Hepatocyte (in vitro differentiated cells): ENCODE data around the gene NABP2. TPM values are rescaled to one million over a fixed set of nuclear protein-coding genes. Genes with fewer than 3 reads are reported as not detected.

Experiments used
- DNase-seq: peaks from one replicate; pipeline ENCODE4 v3.0.0-alpha.2; 2016; ENCODE audit warnings: low spot score
- H2AFZ ChIP-seq: fragments of 200-600 bp; sonication (generic); 2 replicates; pipeline ENCODE4 v1.6.0; 2016; ENCODE audit warnings: antibody characterized with exemption, mild to moderate bottlenecking
- H3K27ac ChIP-seq: fragments of 200-600 bp; sonication (generic); 2 replicates; pipeline ENCODE4 v1.5.1; 2016; ENCODE audit warnings: mild to moderate bottlenecking
- H3K27me3 ChIP-seq: fragments of 200-600 bp; sonication (generic); 2 replicates; pipeline ENCODE4 v1.6.1; 2016
- H3K36me3 ChIP-seq: fragments of 200-600 bp; sonication (generic); replicated peaks from 2 replicates; pipeline ENCODE4 v1.5.1; 2016; ENCODE audit warnings: low read depth; ENCODE audit not compliant: insufficient read depth
- H3K4me1 ChIP-seq: fragments of 200-600 bp; sonication (generic); 2 replicates; pipeline ENCODE4 v1.5.1; 2016; ENCODE audit warnings: mild to moderate bottlenecking, moderate library complexity; ENCODE audit not compliant: insufficient read depth
- H3K4me2 ChIP-seq: fragments of 200-600 bp; sonication (generic); 2 replicates; pipeline ENCODE4 v1.6.0; 2016
- H3K4me3 ChIP-seq: fragments of 200-600 bp; sonication (generic); 2 replicates; pipeline ENCODE4 v1.5.1; 2016; ENCODE audit warnings: mild to moderate bottlenecking
- H3K79me2 ChIP-seq: fragments of 200-600 bp; sonication (generic); 2 replicates; pipeline ENCODE4 v1.6.0; 2017; ENCODE audit warnings: mild to moderate bottlenecking
- H3K9me2 ChIP-seq: fragments of 200-600 bp; sonication (generic); replicated peaks from 2 replicates; pipeline ENCODE4 v1.6.0; 2017; ENCODE audit warnings: mild to moderate bottlenecking; ENCODE audit not compliant: insufficient read depth
- H3K9me3 ChIP-seq: fragments of 200-600 bp; sonication (generic); 2 replicates; pipeline ENCODE4 v1.5.1; 2016; ENCODE audit warnings: low read depth, mild to moderate bottlenecking
- H4K20me1 ChIP-seq: fragments of 200-600 bp; sonication (generic); 2 replicates; pipeline ENCODE4 v1.6.0; 2016; ENCODE audit warnings: mild to moderate bottlenecking; ENCODE audit not compliant: insufficient read depth, poor library complexity, severe bottlenecking
- EZH2 ChIP-seq: fragments of 200-600 bp; sonication (generic); IDR thresholded peaks from 2 replicates; pipeline ENCODE4 v1.6.1; 2016; ENCODE audit warnings: antibody characterized with exemption, mild to moderate bottlenecking, borderline replicate concordance
- EZH2phosphoT487 ChIP-seq: fragments of 200-600 bp; sonication (generic); IDR thresholded peaks from one replicate; pipeline ENCODE4 v1.6.1; 2018; ENCODE audit warnings: antibody characterized with exemption, mild to moderate bottlenecking, low read depth, moderate library complexity; ENCODE audit not compliant: unreplicated experiment, severe bottlenecking
- WGBS: methylation state at CpG from one replicate; pipeline ENCODE4 v1.1.6; 2016; ENCODE audit warnings: low lambda C conversion rate; ENCODE audit errors: missing lambda C conversion rate; 5-methylcytosine and 5-hydroxymethylcytosine counted together
- polyA plus RNA-seq: library from polyadenylated mRNA; unstranded; fragments of >200 nt; fragmentation: Nextera tagmentation; extraction: Ambion mirVana; gene quantifications from 2 replicates; pipeline ENCODE4 v1.2.1, GENCODE V29; 2016
- total RNA-seq: library from RNA; depleted of rRNA; stranded (reverse); fragments of >200 nt; gene quantifications from 2 replicates; pipeline ENCODE4 v1.2.3, GENCODE V29; 2014
- TF ChIP-seq, protein P1 (sequence below): fragments of 200-600 bp; sonication (generic); IDR thresholded peaks from 2 replicates; pipeline ENCODE4 v1.5.1; 2016; ENCODE audit warnings: antibody characterized with exemption, mild to moderate bottlenecking; ENCODE audit not compliant: poor library complexity

The NABP2 gene
- total and polyA plus RNA-seq, 2 experiments from 2014 or later, result 12.4 to 21.9 TPM

DNA sequence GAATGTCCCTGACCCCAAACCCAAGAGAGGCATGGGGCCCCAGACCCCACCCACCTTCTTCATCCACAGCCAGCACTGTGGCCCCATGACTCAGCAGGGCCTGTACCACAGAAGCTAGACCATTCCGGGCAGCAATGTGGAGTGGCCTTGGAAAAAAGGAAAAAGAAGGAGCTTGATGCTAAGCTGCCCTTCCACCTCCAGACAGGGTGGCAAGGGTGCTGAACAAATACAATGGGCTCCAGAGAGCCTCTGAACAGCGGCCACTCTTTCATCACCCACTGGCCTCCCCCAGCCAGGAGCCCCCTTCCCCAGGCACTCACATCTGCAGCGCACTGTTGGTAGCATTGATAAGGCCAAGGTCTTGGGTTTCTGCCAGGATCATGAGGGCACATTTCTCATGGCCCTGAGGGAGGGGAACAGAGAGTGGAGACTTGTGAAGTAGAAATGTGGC is 19.6 kb downstream of the NABP2 start:
- Histone ChIP-seq H3K79me2 (no peaks in the 10 kb centered on the region), H3K4me1 (no peaks in the 10 kb centered on the region), H3K9me2 (no peaks in the 10 kb centered on the region), H2AFZ (no peak overlapping the region), H3K27me3 (no peaks in the 10 kb centered on the region), H4K20me1 (no peaks in the 10 kb centered on the region), H3K4me2 (no peak overlapping the region), H3K9me3 (no peaks in the 10 kb centered on the region), H3K27ac (no peak overlapping the region), H3K36me3 (no peaks in the 10 kb centered on the region), H3K4me3 (no peak overlapping the region)
- TF ChIP-seq, protein P1, sequence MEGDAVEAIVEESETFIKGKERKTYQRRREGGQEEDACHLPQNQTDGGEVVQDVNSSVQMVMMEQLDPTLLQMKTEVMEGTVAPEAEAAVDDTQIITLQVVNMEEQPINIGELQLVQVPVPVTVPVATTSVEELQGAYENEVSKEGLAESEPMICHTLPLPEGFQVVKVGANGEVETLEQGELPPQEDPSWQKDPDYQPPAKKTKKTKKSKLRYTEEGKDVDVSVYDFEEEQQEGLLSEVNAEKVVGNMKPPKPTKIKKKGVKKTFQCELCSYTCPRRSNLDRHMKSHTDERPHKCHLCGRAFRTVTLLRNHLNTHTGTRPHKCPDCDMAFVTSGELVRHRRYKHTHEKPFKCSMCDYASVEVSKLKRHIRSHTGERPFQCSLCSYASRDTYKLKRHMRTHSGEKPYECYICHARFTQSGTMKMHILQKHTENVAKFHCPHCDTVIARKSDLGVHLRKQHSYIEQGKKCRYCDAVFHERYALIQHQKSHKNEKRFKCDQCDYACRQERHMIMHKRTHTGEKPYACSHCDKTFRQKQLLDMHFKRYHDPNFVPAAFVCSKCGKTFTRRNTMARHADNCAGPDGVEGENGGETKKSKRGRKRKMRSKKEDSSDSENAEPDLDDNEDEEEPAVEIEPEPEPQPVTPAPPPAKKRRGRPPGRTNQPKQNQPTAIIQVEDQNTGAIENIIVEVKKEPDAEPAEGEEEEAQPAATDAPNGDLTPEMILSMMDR, result no peak
- no peak for TF ChIP-seq EZH2
- TF ChIP-seq EZH2phosphoT487, result no peak
- 88% methylated on average over 3 of the region's 3 CpGs for WGBS
- DNase-seq, result no peak

DNA sequence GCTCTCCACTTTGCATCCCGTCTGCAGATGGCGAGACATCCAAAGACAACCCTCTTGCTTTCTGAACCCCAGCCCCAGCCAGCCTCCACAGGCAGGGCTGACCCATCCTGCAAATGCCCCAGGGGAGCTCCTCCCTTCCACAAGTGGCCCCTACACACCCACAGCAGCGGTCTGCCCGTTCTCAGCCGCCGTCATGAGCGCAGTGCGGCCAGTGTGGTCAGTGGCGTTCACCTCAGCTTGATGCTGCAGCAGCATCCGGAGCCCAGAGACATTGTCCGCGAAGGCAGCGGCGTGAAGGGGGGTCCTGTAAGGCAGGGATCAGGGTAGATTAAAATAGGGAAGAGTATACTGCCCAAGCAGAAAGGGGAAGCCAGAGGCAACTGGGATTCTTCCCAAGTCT is 20.4 kb downstream of the NABP2 start:
- no peaks in the 10 kb centered on the region for H3K36me3 ChIP-seq
- 99% methylated on average over 14 of the region's 14 CpGs for WGBS
- no peak overlapping the region for H3K27ac ChIP-seq

DNA sequence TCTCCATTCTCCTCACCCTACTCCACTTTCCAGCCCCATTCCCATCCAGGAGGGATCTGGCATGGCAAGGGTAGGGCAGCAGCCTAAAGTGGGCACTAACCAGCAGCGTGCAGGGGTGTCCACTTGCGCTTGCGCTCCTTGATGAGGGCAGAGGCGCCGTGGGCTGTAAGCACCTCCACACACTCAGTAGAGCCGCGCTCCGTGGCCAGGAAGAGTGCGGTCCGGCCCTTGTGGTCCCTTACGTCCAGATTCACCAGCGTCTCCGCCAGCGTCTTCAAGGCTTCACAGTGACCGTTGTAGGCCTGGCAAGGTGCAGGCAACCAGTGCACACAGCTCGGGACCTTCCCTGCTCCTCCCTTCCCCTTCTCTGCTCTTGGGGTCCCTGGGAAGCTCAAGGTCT is 23.8 kb downstream of the NABP2 start:
- no peak for TF ChIP-seq EZH2phosphoT487
- TF ChIP-seq, protein P1, result no peak
- no peak for TF ChIP-seq EZH2
- H2AFZ ChIP-seq, result no peak overlapping the region
- H3K36me3 ChIP-seq, result no peaks in the 10 kb centered on the region
- DNase-seq, result no peak
- no peaks in the 10 kb centered on the region for H3K4me1 ChIP-seq
- no peaks in the 10 kb centered on the region for H3K79me2 ChIP-seq
- H3K27me3 ChIP-seq, result no peaks in the 10 kb centered on the region
- H3K4me2 ChIP-seq, result no peak overlapping the region
- H3K27ac ChIP-seq, result no peak overlapping the region
- no peaks in the 10 kb centered on the region for H3K9me2 ChIP-seq
- 99% methylated on average over 16 of the region's 16 CpGs for WGBS
- H4K20me1 ChIP-seq, result no peaks in the 10 kb centered on the region
- no peaks in the 10 kb centered on the region for H3K9me3 ChIP-seq
- no peak overlapping the region for H3K4me3 ChIP-seq

More for the DNA sequence above, 20.4 kb downstream of the NABP2 start:
- Histone ChIP-seq H3K4me1 (no peaks in the 10 kb centered on the region), H3K9me2 (no peaks in the 10 kb centered on the region), H3K9me3 (no peaks in the 10 kb centered on the region), H3K4me2 (no peak overlapping the region), H2AFZ (no peak overlapping the region), H4K20me1 (no peaks in the 10 kb centered on the region), H3K27me3 (no peaks in the 10 kb centered on the region), H3K4me3 (no peak overlapping the region), H3K79me2 (no peaks in the 10 kb centered on the region)
- no peak for DNase-seq
- TF ChIP-seq EZH2phosphoT487 (no peak), EZH2 (no peak)
- TF ChIP-seq, protein P1, result no peak

DNA sequence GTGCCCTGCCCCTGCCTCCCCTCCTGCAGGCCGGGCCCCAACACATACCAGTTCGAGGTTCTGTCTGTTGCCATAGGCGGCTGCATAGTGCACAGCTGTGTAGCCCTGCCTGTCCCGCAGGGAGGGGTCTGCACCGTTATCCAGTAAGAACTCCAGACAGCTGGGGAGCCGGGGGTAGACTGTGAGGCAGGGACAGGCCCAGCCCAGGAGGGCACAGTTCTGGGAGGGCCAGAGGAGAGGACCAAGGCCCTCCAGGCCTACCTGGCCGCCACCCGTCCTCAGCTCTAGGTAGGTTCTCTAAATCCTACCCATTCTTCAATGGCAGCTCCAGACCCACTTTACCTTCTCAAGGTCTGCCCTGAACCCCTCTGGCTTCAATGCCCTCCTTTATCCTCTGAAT is 24.6 kb downstream of the NABP2 start:
- no peak overlapping the region for H2AFZ ChIP-seq
- H3K9me2 ChIP-seq, result no peaks in the 10 kb centered on the region
- no peak overlapping the region for H3K27ac ChIP-seq
- H3K4me3 ChIP-seq, result no peak overlapping the region
- no peaks in the 10 kb centered on the region for H3K4me1 ChIP-seq
- no peak for TF ChIP-seq EZH2
- TF ChIP-seq, protein P1, result no peak
- no peak for TF ChIP-seq EZH2phosphoT487
- no peaks in the 10 kb centered on the region for H3K36me3 ChIP-seq
- DNase-seq, result no peak
- no peaks in the 10 kb centered on the region for H3K27me3 ChIP-seq
- no peaks in the 10 kb centered on the region for H3K9me3 ChIP-seq
- H3K79me2 ChIP-seq, result peaks cover under 1% of the 10 kb centered on the region
- WGBS, result 97% methylated on average over 7 of the region's 8 CpGs
- H4K20me1 ChIP-seq, result no peaks in the 10 kb centered on the region
- no peak overlapping the region for H3K4me2 ChIP-seq
